Epithelial cell of proximal tubule (primary cell): ENCODE measurements around the gene KRTAP5-2. TPM values are rescaled to one million over a fixed set of nuclear protein-coding genes. Genes with fewer than 3 reads are reported as not detected.
"Not testable (repeated sequence)": the region's sequence is repeated elsewhere in the genome, so short reads cannot be mapped to it uniquely, and the experiment has no call there.

Source experiments
- DNase-seq: peaks from one replicate; pipeline ENCODE4 v3.0.0-alpha.2; 2011; ENCODE audit warnings: low read depth
- H3K4me3 ChIP-seq: 2 replicates; pipeline ENCODE4 v1.5.1; 2011; ENCODE audit warnings: low read depth, mild to moderate bottlenecking, low read length
- CTCF ChIP-seq: conservative IDR thresholded peaks from 2 replicates; pipeline ENCODE4 v1.5.1; 2012; ENCODE audit warnings: low read depth, mild to moderate bottlenecking, low read length
- total RNA-seq: library from RNA; depleted of rRNA; stranded (reverse); fragments of >200 nt; gene quantifications from 2 replicates; pipeline ENCODE4 v1.2.3, GENCODE V29; 2015

KRTAP5-2 gene
- total RNA-seq, 1 donor from 2014 or later = not detected

GRCh38 chr11:1604711-1605110 lies 6.6 kb upstream of the KRTAP5-2 start:
- no peak overlapping the region for H3K4me3 ChIP-seq
- no peak for TF ChIP-seq CTCF
- DNase-seq = no peak

DNA sequence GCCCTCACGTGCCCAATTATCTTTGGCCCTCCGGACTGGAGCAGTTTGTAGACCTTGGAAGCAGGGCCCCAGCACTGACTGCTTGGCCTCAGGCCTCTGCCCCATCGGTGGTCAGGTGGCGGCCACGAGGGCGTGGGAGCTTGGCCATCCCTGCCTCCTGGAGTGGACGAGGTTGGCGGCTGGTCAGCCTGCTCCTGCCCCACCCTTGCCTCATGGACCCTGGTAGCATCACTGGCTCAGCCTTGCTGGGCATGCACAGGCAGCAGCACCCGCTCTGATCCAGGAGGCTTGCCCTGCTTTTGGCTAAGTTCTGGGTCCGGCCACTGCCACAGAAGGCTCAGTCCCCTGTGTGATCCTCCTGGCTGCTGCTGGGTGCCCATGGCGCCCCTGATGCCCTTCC lies 6.1 kb upstream of the KRTAP5-2 start:
- no peak for TF ChIP-seq CTCF
- no peak for DNase-seq

GRCh38 chr11:1603629-1604028 lies 5.5 kb upstream of the KRTAP5-2 start:
- DNase-seq = no peak
- no peak for TF ChIP-seq CTCF

More for the DNA sequence above, 6.1 kb upstream of the KRTAP5-2 start:
- no peak overlapping the region for H3K4me3 ChIP-seq

DNA sequence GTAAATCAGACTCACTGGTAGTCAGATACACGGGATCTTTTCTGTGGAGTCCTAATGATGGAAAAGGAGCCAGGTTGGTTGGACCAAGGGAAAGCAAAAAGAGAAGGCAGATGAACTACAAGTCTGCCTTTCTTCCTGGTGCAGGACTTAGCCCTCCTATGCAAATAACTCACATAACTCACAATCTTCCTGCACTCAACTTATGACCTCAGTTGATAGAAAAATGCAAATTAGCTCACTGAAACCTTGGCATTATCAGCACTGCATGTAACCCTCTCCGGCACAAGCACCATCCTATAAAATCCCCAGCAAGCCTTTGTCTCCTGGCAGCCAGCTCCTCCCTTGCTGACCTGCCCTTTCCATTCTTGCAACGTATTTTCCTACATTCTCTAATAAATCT lies 3.6 kb upstream of the KRTAP5-2 start:
- H3K4me3 ChIP-seq, DNase-seq: not testable (repeated sequence)

More at GRCh38 chr11:1603629-1604028, 5.5 kb upstream of the KRTAP5-2 start:
- no peak overlapping the region for H3K4me3 ChIP-seq

DNA sequence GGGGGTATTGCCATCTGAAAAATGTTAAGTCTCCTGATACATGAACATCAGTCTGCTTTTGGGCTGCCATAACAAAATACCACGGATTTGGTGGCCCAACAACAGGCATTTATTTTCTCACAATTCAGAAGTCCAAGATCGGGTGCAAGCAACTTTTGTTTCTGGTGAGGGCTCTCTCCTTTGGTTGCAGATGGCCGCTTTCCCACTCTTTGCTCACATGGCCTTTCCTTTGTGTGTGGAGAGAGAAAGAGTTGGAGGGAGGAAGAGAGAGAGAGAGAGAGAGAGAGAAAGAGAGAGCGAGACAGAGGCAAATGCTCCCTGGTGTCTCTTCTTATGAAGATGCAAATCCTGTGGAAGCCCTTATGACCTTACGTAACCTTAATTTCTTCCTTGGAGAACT lies 2.5 kb upstream of the KRTAP5-2 start:
- no peak overlapping the region for H3K4me3 ChIP-seq
- no peak for TF ChIP-seq CTCF
- DNase-seq = no peak

DNA sequence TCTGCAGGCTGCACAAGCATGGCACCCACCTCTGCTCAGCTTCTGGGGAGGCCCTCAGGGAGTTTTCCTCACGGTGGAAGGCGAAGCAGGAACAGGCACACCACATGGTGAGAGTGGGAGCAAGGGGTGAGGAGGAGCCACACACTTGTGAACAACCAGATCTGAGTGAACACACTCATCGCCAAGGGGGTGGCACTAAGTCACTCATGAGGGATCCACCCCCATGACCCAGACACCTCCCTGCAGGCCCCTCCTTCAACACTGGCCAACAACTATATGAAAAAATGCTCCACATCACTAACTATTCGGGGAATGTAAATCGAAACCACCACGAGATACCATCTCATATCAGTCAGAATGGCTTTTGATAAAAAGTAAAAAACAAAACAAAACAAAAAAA lies 722 bp upstream of the KRTAP5-2 start:
- TF ChIP-seq CTCF = no peak
- DNase-seq = no peak
- no peak overlapping the region for H3K4me3 ChIP-seq

DNA sequence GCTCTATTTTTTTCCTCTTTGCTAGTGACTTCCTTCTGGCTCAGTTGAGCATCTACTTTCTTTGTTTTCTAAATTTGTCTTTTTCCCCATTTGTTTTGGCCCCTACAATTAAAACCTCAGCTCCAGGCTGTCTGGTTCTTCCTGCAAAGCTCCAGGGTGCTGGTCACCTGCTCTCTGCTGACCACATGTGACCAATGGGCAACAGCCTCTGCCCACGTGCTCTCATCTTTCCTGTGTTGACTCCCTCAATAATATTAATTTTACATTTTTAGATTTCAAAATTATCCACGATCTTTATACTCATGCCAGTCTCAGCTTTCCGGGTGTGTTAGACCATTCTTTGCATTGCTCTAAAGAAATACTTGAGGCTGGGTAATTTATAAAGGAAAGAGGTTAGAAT lies 312 bp upstream of the KRTAP5-2 start:
- H3K4me3 ChIP-seq, DNase-seq: not testable (repeated sequence)

DNA sequence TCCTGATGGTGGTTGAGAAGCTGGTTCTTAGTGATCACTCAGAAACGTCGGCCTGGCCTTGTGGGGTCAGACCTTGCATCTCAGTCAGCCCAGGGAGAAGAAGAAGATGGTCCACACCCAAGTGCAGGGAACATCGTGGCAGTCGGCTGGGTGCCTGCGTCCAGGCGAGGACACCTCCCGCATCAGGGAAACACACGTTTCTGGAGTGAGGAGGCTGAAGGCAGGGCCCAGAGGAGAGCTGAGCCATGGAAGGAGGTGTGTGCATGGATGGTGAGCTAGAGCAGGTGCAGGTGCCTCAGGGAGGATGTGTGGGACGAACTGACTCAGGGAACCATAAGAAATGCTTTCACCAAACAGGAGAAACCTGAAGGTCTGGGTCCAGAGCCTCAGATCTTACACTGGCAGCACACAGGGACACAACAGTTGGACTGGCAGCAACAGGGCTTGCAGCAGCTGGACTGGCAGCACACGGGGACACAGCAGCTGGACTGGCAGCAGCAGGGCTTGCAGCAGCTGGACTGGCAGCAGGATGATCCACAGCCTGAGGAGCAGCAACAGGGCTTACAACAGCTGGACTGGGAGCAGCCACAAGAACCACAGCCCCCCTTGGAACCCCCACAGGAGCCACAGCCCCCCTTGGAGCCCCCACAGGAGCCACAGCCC lies 632 bp downstream of the KRTAP5-2 start:
- H3K4me3 ChIP-seq = no peak overlapping the region
- TF ChIP-seq CTCF = no peak
- DNase-seq = no peak

GRCh38 chr11:1596576-1597121 lies 1.4 kb downstream of the KRTAP5-2 start:
- not testable (repeated sequence) for DNase-seq

DNA sequence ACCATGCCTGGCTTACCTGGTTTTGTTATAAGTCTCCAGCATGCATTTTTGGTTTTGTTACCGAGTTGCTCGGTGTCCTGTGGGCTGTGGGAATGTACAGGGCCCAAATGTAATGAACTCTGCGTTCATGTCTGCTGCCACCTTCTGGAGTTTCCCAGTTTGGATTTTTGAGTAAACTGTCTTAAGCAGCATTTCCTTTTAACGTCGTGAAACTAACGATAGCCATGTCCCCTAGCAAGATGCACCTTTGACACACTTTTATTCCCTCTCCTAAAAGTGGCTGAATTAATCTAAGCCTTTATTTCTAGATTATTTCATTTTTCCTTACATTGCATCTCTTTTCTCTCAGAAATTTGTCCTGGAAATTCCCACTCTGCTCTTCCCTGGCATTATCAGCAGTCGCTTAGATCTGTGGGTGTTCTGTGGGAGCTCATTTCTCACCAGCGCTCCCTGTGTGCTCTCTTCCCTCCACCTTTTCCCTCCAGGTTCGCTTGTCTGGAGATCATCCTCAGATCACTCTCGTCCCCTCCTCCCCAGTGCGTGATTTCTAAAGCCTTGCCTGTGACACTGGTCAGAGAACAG lies 2.0 kb downstream of the KRTAP5-2 start:
- not testable (repeated sequence) for H3K4me3 ChIP-seq, DNase-seq

More at GRCh38 chr11:1596576-1597121, 1.4 kb downstream of the KRTAP5-2 start:
- not testable (repeated sequence) for H3K4me3 ChIP-seq
